NCI-H1092 treated with DMSO at 0.1 percent for 48 hours (cell line): ENCODE data around the gene ADGRD2.

ENCODE experiments used
- DNase-seq: peaks from one replicate; lab custom pipeline; 2025; lab: John Stamatoyannopoulos, UW

The ADGRD2 gene

GRCh38 chr9:124511891-124512805 lies 61.9 kb downstream of the ADGRD2 start:
- no peak for DNase-seq

DNA sequence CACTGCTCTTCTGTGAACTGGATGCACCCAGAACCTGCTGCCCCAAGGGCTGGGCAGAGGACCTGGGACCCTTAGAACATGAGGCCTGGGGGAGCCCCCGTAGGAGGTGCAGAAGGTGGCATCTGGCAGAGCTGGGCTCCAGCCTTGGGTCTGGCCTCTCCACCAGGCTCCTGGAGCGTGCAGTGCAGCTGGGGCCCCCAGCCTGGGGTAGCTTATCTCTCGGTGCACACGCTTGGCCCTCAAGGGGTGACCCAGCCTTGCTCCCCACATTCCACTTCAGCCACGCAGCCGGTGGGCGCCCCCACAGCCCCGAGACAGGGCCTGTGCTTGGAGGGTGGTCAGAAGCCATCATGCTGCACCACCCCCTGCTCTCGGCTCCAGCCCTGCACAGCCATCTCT lies 62.6 kb downstream of the ADGRD2 start:
- no peak for DNase-seq

DNA sequence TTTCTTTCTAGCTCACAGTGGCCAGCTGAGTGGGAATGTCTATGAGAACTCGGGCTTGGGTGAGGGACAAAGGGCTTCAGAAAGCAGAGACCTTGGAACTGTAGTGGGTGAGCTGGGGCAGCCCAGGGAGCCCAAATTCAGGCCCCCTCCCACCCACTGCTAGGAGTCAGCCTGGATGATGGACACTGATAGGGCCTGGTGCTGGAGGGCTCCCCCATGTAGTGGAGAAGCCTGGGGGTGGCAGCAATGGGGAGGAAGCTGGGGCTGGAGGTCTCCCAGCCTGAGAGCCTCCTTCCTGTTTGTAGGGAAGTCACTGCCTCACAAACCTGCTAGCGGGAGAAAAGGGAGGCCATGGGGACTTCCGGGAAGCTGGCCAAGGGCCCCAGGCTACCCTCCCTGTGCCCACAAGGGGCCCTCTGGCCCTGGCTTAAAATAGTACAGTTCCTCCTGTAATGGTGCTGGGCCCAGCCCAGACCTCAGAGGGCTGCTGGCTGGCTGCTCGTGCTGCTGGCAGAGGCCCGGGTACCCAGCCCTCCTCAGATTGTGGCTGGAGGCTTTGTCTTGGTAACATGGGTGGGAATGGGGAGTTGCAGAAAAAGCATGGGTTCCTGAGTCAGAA lies 63.2 kb downstream of the ADGRD2 start:
- DNase-seq = no peak

DNA sequence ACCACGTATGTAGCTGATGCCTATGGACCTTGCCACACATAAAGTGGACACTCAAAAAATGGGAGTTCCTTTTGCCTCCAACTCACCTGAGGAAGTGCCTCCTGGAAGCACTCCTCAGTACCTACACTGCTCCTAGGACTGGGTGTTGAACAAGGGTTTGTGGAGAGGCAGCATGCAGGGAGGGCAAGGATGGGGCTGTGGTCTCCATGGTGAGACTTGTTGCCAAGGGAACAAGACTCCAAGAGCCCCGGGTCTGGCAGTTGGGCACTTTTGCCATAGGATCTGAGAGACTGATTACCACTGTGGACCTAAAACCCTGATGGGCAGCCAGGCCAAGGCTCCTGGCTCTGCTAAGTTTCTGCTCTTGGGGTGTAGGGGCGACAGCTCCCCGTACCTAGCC lies 63.9 kb downstream of the ADGRD2 start:
- no peak for DNase-seq

- no peak for DNase-seq
These were observed 64.6 kb downstream of the ADGRD2 start for GRCh38 chr9:124514874-124515273.

DNA sequence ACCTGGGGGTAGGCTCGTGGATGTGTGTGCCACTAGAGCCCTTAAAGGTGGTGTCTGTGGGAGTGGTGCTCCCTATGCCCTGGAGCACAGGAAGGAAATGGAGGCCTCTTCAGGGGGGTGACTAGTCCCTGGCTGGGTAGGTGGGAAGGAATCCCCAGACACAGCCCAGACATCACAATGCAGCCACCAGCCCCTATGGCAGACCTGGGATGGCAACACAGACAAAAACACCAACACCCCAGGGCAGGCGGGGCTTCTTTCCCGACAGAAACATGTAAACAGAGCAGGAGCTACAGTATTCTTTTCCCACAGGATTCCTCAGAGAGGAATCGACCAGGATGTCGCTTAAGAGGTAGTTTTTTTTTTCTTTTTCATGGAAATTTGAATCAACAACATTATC lies 67.3 kb downstream of the ADGRD2 start:
- DNase-seq = no peak

- no peak for DNase-seq
These were observed 67.9 kb downstream of the ADGRD2 start for GRCh38 chr9:124518116-124518515.

DNA sequence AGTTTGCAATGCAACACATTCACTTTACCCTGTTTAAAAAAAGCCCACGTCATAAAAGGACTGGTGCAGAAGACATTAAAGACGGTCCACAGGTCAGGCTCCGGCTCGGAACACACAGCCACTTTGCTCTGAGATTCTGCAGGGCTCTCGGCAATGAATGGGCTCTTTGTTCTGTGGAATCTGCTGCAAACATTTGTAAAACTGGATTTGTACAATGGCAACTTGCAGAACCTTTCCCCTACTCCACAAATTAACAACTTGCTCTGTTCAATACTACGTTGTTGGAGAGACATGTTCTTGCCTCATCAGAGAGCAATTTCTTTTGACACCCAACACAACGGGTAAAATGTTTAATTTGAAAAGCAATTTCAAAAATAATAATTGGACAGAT lies 70.0 kb downstream of the ADGRD2 start:
- no peak for DNase-seq

- no peak for DNase-seq
These were observed 70.9 kb downstream of the ADGRD2 start for GRCh38 chr9:124521142-124521541.

DNA sequence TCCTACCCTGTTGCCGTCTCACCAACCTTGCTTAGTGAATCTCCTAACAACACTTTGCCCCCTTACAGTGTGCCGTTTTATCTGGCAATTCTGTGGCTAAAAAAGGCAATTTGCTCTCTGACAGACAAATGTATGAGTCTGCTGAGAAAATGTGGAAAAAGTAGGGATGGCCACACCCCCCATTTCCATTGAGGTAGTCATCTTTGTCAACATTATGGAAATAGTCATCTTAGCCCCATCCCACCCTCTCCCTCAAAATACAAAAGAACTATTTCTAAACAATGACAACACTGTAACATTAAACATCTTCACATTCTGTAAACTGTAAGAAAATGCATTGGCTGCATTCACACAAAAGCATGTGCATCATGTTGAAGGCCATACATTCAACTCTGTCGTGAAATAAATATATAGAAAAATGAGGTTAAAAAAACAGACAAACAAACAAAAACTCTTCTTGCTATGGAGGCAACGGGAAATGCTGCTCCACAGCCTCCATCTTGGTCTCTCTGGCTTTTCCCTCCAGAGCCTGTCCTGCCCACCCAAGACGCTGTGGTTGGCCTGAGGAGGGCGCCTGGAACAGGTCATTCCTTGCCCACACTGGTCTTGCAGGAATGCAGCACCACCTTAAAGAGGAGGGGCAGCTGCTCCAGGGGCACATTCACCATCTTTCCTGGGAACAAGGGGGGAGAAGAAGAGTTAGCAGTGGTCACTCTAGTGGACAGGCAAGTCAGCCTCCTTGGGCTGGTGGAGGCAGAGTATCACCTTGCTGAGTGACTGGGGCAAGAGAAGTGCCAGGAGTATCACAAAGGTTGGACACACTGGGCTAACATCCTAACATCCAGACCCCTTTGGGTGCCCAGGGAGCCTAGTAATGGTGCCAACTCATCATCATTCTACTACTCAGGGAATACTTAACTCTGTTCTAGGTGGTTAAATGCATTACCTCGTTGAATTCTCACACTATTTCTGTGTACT lies 72.2 kb downstream of the ADGRD2 start:
- DNase-seq = no peak

DNA sequence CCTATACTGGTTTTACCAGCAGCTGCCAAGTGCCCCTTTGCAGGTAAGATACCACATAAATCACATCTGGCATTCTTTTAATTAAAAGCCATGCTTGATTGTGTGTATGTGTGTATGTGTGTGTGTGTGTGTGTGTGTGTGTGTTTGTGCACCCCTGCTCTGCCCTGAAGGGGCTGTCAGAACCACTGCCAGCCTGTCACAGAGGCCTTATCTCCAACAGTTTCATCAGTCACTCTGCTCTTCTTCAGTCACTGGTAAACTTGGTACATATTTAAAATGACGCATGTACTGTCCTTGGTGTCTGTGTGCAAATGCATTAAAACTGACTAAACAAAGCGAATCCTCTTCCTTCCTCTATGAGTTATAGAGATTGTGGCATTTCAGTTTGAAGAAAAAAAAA lies 75.9 kb downstream of the ADGRD2 start:
- DNase-seq = no peak

GRCh38 chr9:124527781-124528180 lies 77.5 kb downstream of the ADGRD2 start:
- no peak for DNase-seq
